DLD1 (cell line): ENCODE results near the gene FAM20B.

ENCODE experiments used
- in situ Hi-C: cut with HindIII; loops from 2 replicates; pipeline ENCODE4 v1.10.0; 2017; ENCODE audit warnings: low sequenced_read_pairs

The FAM20B gene

DNA sequence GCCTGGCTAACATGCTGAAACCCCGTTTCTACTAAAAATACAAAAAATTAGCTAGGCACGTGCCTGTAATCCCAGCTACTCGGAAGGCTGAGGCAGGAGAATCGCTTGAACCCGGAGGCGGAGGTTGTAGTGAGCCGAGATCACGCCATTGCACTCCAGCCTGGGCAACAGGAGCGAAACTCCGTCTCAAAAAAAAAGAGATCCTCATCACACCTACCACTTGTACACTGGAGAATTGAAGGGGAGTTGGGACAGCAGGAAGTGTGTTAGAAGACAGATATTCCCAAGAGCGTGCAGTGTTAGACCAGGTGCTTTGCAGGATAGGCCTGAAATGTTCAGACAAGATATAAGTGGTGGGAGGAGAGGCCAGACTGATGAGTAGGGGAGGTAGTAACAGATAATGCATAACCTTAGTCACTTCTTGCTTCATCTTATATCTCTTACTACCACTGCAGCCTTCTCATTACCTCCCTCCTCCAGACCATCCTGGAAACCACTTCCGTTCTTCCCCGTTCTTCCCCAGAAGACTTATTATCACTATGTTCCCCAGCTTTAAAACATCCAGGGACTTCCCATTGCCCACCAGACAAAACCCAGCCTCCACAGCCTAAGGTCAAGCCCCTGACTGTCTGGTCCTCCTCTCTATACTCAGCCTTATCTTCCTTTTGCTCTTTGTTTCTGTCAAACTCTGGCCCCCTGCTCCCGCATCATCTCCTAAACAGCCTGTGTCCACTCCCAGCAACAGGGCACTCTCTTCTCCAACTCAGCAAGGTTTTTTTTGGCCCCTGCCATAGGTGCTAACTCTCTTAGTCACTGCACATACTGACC lies 21.3 kb downstream of the FAM20B start:
- in situ Hi-C loops: no loop called here

DNA sequence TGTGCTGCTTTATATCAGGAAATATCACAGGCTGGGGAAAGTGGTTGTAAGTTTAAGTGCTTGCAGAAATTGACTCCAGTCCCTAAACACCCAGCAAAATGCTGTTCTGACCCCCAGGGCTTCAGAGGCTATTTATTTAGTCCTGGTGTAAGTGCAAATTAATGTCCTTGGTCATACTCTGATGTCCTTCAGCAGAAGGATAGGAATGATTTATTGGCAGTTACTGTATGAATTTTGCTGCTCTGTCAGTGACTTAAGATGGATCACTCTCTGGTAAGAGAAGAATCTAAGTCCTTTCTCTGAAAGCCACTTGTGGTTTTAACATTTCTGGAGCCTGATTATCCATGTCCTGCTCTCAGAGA lies 21.9 kb downstream of the FAM20B start:
- in situ Hi-C loops: no loop called here

- in situ Hi-C loops: no loop called here
Observed at GRCh38 chr1:179048339-179049124, 22.8 kb downstream of the FAM20B start.

- in situ Hi-C loops: no loop called here
Observed at GRCh38 chr1:179052776-179053175, 27.1 kb downstream of the FAM20B start.

- in situ Hi-C loops: no loop called here
Observed at GRCh38 chr1:179053486-179053885, 27.8 kb downstream of the FAM20B start.

- in situ Hi-C loops: no loop called here
Observed at GRCh38 chr1:179055937-179056336, 30.2 kb downstream of the FAM20B start.

DNA sequence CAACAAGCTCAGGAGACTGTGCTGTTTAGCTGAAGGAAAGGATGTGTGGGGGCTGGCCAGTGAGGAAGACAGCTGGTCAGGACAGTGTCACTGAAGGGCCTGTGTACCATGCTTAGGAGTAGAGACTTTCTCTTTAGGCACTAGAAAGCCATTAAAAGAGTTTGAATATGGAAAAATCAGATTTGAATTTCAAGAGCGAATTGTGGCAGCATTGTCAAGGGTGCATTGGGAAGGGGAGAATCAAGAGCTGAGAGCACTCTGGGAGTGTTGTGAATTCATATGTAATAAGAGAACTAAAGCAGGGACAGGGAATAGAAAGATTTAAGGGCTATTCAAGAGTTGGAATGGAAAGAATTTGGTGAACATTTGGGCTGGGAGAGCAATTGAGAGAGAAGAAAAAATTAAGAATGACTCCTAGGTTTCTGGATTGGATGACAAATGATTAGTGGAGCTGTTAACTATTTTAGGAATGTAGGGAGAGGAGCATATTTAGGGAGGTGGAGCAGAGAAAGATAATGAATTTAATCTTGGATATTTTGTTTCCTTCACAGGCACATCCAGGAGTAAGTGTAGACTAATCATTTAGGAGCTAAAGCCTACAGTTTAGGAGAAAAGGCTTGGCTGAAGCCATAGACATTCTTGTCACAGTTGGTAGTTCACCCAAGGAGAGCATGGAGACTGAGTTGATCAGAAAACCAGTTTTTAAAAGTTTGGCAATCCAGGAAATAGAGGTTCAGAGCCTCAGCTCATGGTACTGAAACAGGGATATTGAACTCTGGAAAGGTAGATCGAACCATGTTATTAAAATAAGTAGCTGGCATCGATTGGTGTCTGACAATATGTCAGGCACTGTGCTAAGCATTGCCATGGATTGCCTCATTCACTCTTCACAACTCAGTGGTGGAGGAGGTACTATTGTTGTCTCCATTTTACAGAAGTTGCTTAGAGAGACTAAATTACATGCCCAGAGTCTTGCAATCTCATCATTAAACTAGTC lies 33.1 kb downstream of the FAM20B start:
- in situ Hi-C loops: no loop called here

GRCh38 chr1:179061360-179062282 lies 35.9 kb downstream of the FAM20B start:
- in situ Hi-C loops: no loop called here

DNA sequence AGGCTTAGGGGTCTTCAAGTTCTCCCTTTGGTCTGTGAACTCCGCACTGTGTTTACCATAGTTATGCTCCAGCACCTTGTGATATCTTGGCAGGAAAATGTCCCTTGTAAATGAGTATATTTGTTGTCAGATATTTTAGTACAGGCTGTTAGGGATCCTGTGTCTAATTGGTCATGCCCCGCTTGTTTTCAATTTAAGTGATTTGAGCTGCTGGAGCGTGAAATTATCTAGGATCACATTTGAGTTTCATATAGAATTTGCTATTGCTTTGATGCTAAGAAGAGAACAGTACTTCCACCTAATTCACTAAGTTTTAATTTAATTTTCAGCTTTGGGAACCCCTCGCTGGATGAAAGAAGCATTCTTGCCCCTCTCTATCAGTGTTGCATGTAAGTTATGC lies 40.8 kb downstream of the FAM20B start:
- in situ Hi-C loops: no loop called here

DNA sequence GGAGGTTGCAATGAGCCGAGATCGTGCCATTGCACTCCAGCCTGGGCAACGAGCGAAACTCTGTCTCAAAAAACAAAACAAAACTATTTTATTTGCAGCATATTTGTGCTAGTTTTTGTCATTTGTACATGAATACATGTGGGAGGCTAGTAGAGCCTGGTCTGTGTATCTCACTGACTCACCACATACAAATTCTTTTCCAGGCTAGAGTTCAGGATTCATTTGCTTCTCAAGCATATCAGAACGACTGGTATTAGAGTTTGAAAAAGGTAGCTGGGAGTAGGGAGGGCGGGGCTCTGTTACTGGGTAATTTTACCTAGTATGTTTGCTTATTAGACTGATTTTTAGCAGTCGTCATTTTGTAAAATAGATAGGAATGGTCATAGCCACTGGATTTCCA lies 51.7 kb downstream of the FAM20B start:
- in situ Hi-C loops: no loop called here

DNA sequence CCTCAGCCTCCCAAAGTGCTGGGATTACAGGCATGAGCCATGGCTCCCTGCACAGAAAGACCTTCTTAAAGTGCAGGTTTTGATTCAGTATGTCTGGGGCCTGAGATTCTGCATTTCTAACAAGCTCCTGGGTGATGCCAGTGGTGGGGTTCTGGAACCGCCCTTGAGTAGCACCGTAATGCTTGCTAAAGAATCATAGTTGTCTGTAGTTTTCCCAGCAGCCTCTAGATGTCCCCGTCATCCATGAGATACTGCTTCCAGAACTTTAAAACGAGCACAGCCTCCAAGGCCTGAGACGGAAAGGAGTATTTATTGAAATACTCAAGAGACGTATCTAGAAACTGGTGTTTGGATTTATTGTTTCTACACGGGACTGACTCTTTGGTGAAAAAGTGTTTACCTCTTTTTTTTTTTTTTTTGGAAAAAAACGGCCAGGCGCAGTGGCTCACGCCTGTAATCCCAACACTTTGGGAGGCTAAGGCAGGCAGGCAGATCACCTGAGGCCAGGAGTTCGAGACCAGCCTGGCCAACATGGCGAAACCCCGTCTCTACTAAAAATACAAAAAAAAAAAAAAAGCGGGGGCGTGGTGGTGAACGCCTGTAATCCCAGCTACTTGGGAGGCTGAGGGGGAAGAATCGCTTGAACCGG lies 53.5 kb downstream of the FAM20B start:
- in situ Hi-C loops: no loop called here

GRCh38 chr1:179080866-179081686 lies 55.4 kb downstream of the FAM20B start:
- in situ Hi-C loops: no loop called here

GRCh38 chr1:179081687-179082332 lies 56.1 kb downstream of the FAM20B start, which contains the start of gene TOR3A:
Gene TOR3A, plus strand, starts transcription at chr1:179082070. Its CDS starts 59 bp downstream, at chr1:179082129.
- in situ Hi-C loops: no loop called here

GRCh38 chr1:179082333-179082998 lies 56.8 kb downstream of the FAM20B start:
- in situ Hi-C loops: no loop called here

DNA sequence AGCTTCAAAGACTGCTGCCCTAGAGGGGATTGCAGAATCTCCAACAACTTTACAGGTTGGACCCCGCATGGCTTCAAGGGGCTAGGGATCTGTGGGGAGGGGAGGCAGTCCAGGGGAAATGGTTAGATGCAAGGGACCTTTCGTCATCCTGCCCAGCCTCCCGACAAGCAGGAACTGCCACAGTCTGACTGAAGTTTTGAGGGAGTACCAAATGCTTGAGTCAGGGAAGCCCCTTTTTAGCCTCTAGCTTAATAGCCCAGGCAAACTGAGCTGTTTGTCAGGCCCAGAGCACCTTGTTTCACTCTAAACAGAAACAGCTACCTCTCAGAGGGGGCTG lies 57.3 kb downstream of the FAM20B start:
- in situ Hi-C loops: no loop called here

- in situ Hi-C loops: no loop called here
Observed at GRCh38 chr1:179083533-179083932, 57.8 kb downstream of the FAM20B start.

DNA sequence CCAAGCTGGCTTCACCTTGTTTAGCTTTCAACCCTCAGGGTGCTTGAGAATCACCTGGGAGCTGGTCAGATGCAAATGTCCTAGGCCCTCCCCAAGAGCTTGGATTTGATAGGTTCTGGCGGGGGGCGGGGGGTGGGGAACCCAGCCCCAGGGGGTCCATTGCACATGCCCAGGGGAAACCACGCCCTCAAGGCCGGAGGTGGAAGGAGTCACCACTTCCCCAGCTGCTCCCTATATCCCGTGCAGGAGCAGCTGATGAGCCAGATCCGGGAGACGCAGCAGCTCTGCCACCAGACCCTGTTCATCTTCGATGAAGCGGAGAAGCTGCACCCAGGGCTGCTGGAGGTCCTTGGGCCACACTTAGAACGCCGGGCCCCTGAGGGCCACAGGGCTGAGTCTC lies 62.0 kb downstream of the FAM20B start:
- in situ Hi-C loops: no loop called here
